Chondrocyte (in vitro differentiated cells): ENCODE data around the gene SMARCC1. TPM values are rescaled to one million over a fixed set of nuclear protein-coding genes. Genes with fewer than 3 reads are reported as not detected.

Source experiments
- DNase-seq: peaks from one replicate; pipeline ENCODE4 v3.0.0; 2021; ENCODE audit warnings: mixed read lengths, low spot score
- H3K27ac Mint-ChIP-seq: one replicate; pipeline ENCODE4 v1.8.0; 2021; ENCODE audit warnings: mild to moderate bottlenecking, moderate library complexity, mixed read lengths; ENCODE audit not compliant: unreplicated experiment
- H3K27me3 Mint-ChIP-seq: 2 replicates; pipeline ENCODE4 v1.8.0; 2021; ENCODE audit warnings: low read depth, mixed read lengths
- H3K36me3 Mint-ChIP-seq: 2 replicates; pipeline ENCODE4 v1.8.0; 2021; ENCODE audit warnings: low read depth, mixed read lengths
- H3K4me1 Mint-ChIP-seq: 2 replicates; pipeline ENCODE4 v1.8.0; 2021; ENCODE audit warnings: low read depth, mild to moderate bottlenecking, mixed read lengths
- H3K4me3 Mint-ChIP-seq: one replicate; pipeline ENCODE4 v1.8.0; 2021; ENCODE audit warnings: mild to moderate bottlenecking, moderate library complexity, mixed read lengths; ENCODE audit not compliant: unreplicated experiment
- H3K9me3 Mint-ChIP-seq: 2 replicates; pipeline ENCODE4 v1.8.0; 2021; ENCODE audit warnings: low read depth, mixed read lengths
- CTCF ChIP-seq: fragments of 200-600 bp; sonication (generic); IDR thresholded peaks from 2 replicates; pipeline ENCODE4 v1.5.0; 2021; ENCODE audit warnings: antibody characterized with exemption, mild to moderate bottlenecking, moderate library complexity
- total RNA-seq: library from RNA; stranded (reverse); gene quantifications from 3 replicates; pipeline ENCODE4 v1.2.1, GENCODE V29; 2021

The SMARCC1 gene
- total RNA-seq, 1 donor from 2014 or later, result 83.5 TPM

GRCh38 chr3:47594792-47595191, 186.9 kb downstream of the SMARCC1 start:
- Mint-ChIP-seq H3K36me3 (peaks cover 15% of the 10 kb centered on the region), H3K4me1 (peaks cover 1% of the 10 kb centered on the region), H3K9me3 (no peaks in the 10 kb centered on the region), H3K27ac (no peak overlapping the region), H3K4me3 (no peak overlapping the region), H3K27me3 (no peaks in the 10 kb centered on the region)
- no peak for TF ChIP-seq CTCF
- DNase-seq, result no peak

- Mint-ChIP-seq H3K9me3 (no peaks in the 10 kb centered on the region), H3K4me1 (peaks cover 5% of the 10 kb centered on the region), H3K4me3 (no peak overlapping the region), H3K36me3 (peaks cover 28% of the 10 kb centered on the region), H3K27ac (no peak overlapping the region), H3K27me3 (no peaks in the 10 kb centered on the region)
- no peak for DNase-seq
- TF ChIP-seq CTCF, result no peak
Observed at GRCh38 chr3:47592066-47592795, 189.5 kb downstream of the SMARCC1 start.

GRCh38 chr3:47590216-47590615, 191.5 kb downstream of the SMARCC1 start:
- no peak for DNase-seq
- Mint-ChIP-seq H3K4me1 (peaks cover 5% of the 10 kb centered on the region), H3K27ac (no peak overlapping the region), H3K4me3 (no peak overlapping the region), H3K36me3 (peaks cover 38% of the 10 kb centered on the region), H3K27me3 (no peaks in the 10 kb centered on the region), H3K9me3 (no peaks in the 10 kb centered on the region)
- no peak for TF ChIP-seq CTCF

- TF ChIP-seq CTCF, result no peak
- Mint-ChIP-seq H3K4me1 (peaks cover 5% of the 10 kb centered on the region), H3K9me3 (no peaks in the 10 kb centered on the region), H3K36me3 (peaks cover 36% of the 10 kb centered on the region), H3K27ac (no peak overlapping the region), H3K27me3 (no peaks in the 10 kb centered on the region), H3K4me3 (no peak overlapping the region)
- DNase-seq, result no peak
Observed at GRCh38 chr3:47588587-47588986, 193.1 kb downstream of the SMARCC1 start.

GRCh38 chr3:47588053-47588452, 193.6 kb downstream of the SMARCC1 start:
- H3K27me3 Mint-ChIP-seq, result no peaks in the 10 kb centered on the region
- H3K9me3 Mint-ChIP-seq, result no peaks in the 10 kb centered on the region
- TF ChIP-seq CTCF, result no peak
- no peak for DNase-seq
- no peak overlapping the region for H3K4me3 Mint-ChIP-seq
- peaks cover 5% of the 10 kb centered on the region for H3K4me1 Mint-ChIP-seq
- H3K36me3 Mint-ChIP-seq, result peaks cover 36% of the 10 kb centered on the region
- no peak overlapping the region for H3K27ac Mint-ChIP-seq
